Measurements from ENCODE around the gene ALLC. TPM values are rescaled to one million over a fixed set of nuclear protein-coding genes. Genes with fewer than 3 reads are reported as not detected.

Gene ALLC
- polyA plus RNA-seq, 1 of the 3 experiments (the other 2 are of a cell fraction) = not detected

DNA sequence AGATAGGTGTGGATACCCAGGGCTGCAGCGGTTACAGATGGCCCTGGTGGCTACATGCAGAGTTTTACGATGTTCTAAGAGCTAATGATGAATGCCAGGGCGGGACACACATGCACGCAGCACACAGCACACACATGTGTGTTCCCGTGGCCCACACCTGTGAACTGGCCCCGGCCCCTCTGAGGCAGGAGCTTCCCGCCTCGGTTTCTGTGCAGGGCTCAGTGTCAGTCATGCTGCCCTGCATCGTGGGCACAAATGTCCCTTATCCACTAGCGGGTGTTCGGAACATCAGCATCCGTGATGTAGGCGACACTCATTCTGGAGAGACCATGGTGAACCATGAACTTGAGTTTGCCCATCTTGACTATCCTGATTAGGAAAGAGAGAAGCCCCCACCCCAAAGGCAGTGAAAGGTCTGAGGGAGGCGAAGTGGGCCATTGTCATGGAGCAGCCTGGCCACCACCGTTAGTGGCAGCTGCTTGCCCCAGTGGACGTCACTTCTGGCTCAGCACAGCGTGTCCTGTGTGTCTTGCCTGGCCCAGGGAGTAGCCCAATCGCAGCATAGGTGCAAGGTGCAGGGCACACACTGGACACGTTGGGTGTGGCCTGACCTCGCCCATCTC is 89.1 kb downstream of the ALLC start:
- Histone ChIP-seq H3K4me3 (ENCODE audit: low read depth in 2 of 2, low read length in 1 of 2) (no peak overlapping the region), H3K27ac (ENCODE audit: low read depth in 2 of 2, low read length in 1 of 2) (no peak overlapping the region), H3F3A (replicated peaks; ENCODE audit: insufficient read depth) (no peaks in the 10 kb centered on the region), H4K20me1 (ENCODE audit: insufficient read depth) (no peaks in the 10 kb centered on the region), H3K4me1 (ENCODE audit: control insufficient read depth in 1 of 2, insufficient read depth in 2 of 2, low read depth in 1 of 2, low read length in 1 of 2) (no peaks in the 10 kb centered on the region), H3K36me3 (replicated peaks in 1 of 2; ENCODE audit: control insufficient read depth in 1 of 2, insufficient read depth in 2 of 2, low read length in 1 of 2) (no peaks in the 10 kb centered on the region), H3K9ac (no peak overlapping the region), H3K9me3 (no peaks in the 10 kb centered on the region), H2AFZ (ENCODE audit: low read depth) (no peak overlapping the region), H3K79me2 (ENCODE audit: insufficient read depth) (no peaks in the 10 kb centered on the region), H3K4me2 (no peak overlapping the region), H3K9me2 (no peaks in the 10 kb centered on the region), H3K27me3 (ENCODE audit: insufficient read depth) (no peaks in the 10 kb centered on the region)
- 37% methylated on average over 15 of the region's 20 CpGs for WGBS (ENCODE audit: low lambda C conversion rate)
- no peak for DNase-seq
- ChIA-PET POLR2A (no interaction called here), CTCF (interaction anchor here (11.1 kb wide), 1 partner anchor 18 kb away, joined by 70 read pairs; no protein-coding TSS in a partner anchor)
- TF ChIP-seq USF2 (IDR thresholded peaks at IDR 0.05; ENCODE audit: borderline replicate concordance, low read depth, low read length) (no peak), MXI1 (IDR thresholded peaks at IDR 0.05; ENCODE audit: low read depth, low read length) (no peak), NFIC (IDR thresholded peaks at IDR 0.05; ENCODE audit: borderline replicate concordance) (no peak), ELF1 (IDR thresholded peaks at IDR 0.05) (no peak), FOXJ3 (CRISPR knock-in tag; IDR thresholded peaks at IDR 0.05) (no peak), CTCF (IDR thresholded peaks at IDR 0.05) (no peak), RXRA (IDR thresholded peaks at IDR 0.05; ENCODE audit: borderline replicate concordance, low read depth) (no peak), CHD2 (IDR thresholded peaks at IDR 0.05; ENCODE audit: low read length, partially characterized antibody) (no peak), GABPA (IDR thresholded peaks at IDR 0.05; ENCODE audit: low read depth) (no peak), FOSL2 (IDR thresholded peaks at IDR 0.05; ENCODE audit: borderline replicate concordance, low read depth) (no peak), SMC3 (IDR thresholded peaks at IDR 0.05; ENCODE audit: low read depth, low read length) (no peak), RAD21 (IDR thresholded peaks at IDR 0.05; ENCODE audit: low read length) (no peak), RCOR1 (IDR thresholded peaks at IDR 0.05; ENCODE audit: low read length) (no peak), MEF2A (IDR thresholded peaks at IDR 0.05; ENCODE audit: borderline replicate concordance, low read depth) (no peak), TEAD4 (IDR thresholded peaks at IDR 0.05; ENCODE audit: borderline replicate concordance, insufficient read depth) (no peak), USF1 (IDR thresholded peaks at IDR 0.05; ENCODE audit: borderline replicate concordance, low read depth) (no peak), EP300 (IDR thresholded peaks at IDR 0.05; ENCODE audit: borderline replicate concordance in 1 of 2, low read depth in 1 of 2, low read length in 1 of 2) (no peak)
- TF ChIP-seq, protein P1, sequence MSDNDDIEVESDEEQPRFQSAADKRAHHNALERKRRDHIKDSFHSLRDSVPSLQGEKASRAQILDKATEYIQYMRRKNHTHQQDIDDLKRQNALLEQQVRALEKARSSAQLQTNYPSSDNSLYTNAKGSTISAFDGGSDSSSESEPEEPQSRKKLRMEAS (IDR thresholded peaks at IDR 0.05; ENCODE audit: low read depth) = no peak
- TF ChIP-seq, protein P2, sequence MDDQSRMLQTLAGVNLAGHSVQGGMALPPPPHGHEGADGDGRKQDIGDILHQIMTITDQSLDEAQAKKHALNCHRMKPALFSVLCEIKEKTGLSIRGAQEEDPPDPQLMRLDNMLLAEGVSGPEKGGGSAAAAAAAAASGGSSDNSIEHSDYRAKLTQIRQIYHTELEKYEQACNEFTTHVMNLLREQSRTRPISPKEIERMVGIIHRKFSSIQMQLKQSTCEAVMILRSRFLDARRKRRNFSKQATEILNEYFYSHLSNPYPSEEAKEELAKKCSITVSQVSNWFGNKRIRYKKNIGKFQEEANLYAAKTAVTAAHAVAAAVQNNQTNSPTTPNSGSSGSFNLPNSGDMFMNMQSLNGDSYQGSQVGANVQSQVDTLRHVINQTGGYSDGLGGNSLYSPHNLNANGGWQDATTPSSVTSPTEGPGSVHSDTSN (IDR thresholded peaks at IDR 0.05) = no peak
